ENCODE measurements around the gene DGKI. TPM values are rescaled to one million over a fixed set of nuclear protein-coding genes. Genes with fewer than 3 reads are reported as not detected.

DGKI gene
- total RNA-seq, 1 experiment from 2014 or later = 0.79 TPM

GRCh38 chr7:137893143-137893742 lies 46.5 kb upstream of the DGKI start:
- H3K27ac Mint-ChIP-seq = no peak overlapping the region
- peaks cover 65% of the 10 kb centered on the region for H3K36me3 Mint-ChIP-seq
- no peak overlapping the region for H3K4me3 Mint-ChIP-seq
- H3K4me1 Mint-ChIP-seq = peaks cover 6% of the 10 kb centered on the region
- DNase-seq (ENCODE audit: low spot score) (no peak), ATAC-seq (no peak)
- no peak for TF ChIP-seq CBFB (CRISPR knock-in tag; IDR thresholded peaks at IDR 0.05; ENCODE audit: low read depth)
- TF ChIP-seq, protein P1, sequence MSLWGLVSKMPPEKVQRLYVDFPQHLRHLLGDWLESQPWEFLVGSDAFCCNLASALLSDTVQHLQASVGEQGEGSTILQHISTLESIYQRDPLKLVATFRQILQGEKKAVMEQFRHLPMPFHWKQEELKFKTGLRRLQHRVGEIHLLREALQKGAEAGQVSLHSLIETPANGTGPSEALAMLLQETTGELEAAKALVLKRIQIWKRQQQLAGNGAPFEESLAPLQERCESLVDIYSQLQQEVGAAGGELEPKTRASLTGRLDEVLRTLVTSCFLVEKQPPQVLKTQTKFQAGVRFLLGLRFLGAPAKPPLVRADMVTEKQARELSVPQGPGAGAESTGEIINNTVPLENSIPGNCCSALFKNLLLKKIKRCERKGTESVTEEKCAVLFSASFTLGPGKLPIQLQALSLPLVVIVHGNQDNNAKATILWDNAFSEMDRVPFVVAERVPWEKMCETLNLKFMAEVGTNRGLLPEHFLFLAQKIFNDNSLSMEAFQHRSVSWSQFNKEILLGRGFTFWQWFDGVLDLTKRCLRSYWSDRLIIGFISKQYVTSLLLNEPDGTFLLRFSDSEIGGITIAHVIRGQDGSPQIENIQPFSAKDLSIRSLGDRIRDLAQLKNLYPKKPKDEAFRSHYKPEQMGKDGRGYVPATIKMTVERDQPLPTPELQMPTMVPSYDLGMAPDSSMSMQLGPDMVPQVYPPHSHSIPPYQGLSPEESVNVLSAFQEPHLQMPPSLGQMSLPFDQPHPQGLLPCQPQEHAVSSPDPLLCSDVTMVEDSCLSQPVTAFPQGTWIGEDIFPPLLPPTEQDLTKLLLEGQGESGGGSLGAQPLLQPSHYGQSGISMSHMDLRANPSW (CRISPR knock-in tag; conservative IDR thresholded peaks at IDR 0.05; ENCODE audit: low read depth) = no peak
- no peak for TF ChIP-seq TP53 (CRISPR knock-in tag; IDR thresholded peaks at IDR 0.05)
- TF ChIP-seq FOXJ3 (CRISPR knock-in tag; IDR thresholded peaks at IDR 0.05; ENCODE audit: borderline replicate concordance) = no peak
- no peak for TF ChIP-seq MXD4 (CRISPR knock-in tag; IDR thresholded peaks at IDR 0.05; ENCODE audit: borderline replicate concordance)
- no peak for TF ChIP-seq ERG (CRISPR knock-in tag; IDR thresholded peaks at IDR 0.05)
- no peak for TF ChIP-seq ZBTB43 (CRISPR knock-in tag; IDR thresholded peaks at IDR 0.05)
- no peak for TF ChIP-seq ZNF219 (CRISPR knock-in tag; IDR thresholded peaks at IDR 0.05; ENCODE audit: borderline replicate concordance)
- ChIA-PET CTCF (no interaction called here), POLR2A (no interaction called here)
- no peaks in the 10 kb centered on the region for H3K27me3 Mint-ChIP-seq (ENCODE audit: low read depth)
- peaks cover 12% of the 10 kb centered on the region for H3K9me3 Mint-ChIP-seq

GRCh38 chr7:137891016-137891655 lies 44.4 kb upstream of the DGKI start:
- no peak for ATAC-seq
- ChIA-PET POLR2A (no interaction called here), CTCF (interaction anchor here (0.9 kb wide), 1 partner anchor 906 kb away, joined by 3 read pairs; no protein-coding TSS in a partner anchor)
- TF ChIP-seq ZNF671 (CRISPR knock-in tag; IDR thresholded peaks at IDR 0.05) = no peak
- TF ChIP-seq NR2C2 (CRISPR knock-in tag; IDR thresholded peaks at IDR 0.05) = no peak
- TF ChIP-seq NR3C1 (CRISPR knock-in tag; conservative IDR thresholded peaks at IDR 0.05; ENCODE audit: low read depth) = no peak
- TF ChIP-seq, protein P2, sequence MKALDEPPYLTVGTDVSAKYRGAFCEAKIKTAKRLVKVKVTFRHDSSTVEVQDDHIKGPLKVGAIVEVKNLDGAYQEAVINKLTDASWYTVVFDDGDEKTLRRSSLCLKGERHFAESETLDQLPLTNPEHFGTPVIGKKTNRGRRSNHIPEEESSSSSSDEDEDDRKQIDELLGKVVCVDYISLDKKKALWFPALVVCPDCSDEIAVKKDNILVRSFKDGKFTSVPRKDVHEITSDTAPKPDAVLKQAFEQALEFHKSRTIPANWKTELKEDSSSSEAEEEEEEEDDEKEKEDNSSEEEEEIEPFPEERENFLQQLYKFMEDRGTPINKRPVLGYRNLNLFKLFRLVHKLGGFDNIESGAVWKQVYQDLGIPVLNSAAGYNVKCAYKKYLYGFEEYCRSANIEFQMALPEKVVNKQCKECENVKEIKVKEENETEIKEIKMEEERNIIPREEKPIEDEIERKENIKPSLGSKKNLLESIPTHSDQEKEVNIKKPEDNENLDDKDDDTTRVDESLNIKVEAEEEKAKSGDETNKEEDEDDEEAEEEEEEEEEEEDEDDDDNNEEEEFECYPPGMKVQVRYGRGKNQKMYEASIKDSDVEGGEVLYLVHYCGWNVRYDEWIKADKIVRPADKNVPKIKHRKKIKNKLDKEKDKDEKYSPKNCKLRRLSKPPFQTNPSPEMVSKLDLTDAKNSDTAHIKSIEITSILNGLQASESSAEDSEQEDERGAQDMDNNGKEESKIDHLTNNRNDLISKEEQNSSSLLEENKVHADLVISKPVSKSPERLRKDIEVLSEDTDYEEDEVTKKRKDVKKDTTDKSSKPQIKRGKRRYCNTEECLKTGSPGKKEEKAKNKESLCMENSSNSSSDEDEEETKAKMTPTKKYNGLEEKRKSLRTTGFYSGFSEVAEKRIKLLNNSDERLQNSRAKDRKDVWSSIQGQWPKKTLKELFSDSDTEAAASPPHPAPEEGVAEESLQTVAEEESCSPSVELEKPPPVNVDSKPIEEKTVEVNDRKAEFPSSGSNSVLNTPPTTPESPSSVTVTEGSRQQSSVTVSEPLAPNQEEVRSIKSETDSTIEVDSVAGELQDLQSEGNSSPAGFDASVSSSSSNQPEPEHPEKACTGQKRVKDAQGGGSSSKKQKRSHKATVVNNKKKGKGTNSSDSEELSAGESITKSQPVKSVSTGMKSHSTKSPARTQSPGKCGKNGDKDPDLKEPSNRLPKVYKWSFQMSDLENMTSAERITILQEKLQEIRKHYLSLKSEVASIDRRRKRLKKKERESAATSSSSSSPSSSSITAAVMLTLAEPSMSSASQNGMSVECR (CRISPR knock-in tag; IDR thresholded peaks at IDR 0.05; ENCODE audit: borderline replicate concordance) = no peak
- no peak for TF ChIP-seq NFE2L1 (CRISPR knock-in tag; IDR thresholded peaks at IDR 0.05)
- no peak for TF ChIP-seq JUN (CRISPR knock-in tag; IDR thresholded peaks at IDR 0.05)
- TF ChIP-seq ELF4 (CRISPR knock-in tag; IDR thresholded peaks at IDR 0.05; ENCODE audit: low read depth) = no peak
- TF ChIP-seq, protein P3, sequence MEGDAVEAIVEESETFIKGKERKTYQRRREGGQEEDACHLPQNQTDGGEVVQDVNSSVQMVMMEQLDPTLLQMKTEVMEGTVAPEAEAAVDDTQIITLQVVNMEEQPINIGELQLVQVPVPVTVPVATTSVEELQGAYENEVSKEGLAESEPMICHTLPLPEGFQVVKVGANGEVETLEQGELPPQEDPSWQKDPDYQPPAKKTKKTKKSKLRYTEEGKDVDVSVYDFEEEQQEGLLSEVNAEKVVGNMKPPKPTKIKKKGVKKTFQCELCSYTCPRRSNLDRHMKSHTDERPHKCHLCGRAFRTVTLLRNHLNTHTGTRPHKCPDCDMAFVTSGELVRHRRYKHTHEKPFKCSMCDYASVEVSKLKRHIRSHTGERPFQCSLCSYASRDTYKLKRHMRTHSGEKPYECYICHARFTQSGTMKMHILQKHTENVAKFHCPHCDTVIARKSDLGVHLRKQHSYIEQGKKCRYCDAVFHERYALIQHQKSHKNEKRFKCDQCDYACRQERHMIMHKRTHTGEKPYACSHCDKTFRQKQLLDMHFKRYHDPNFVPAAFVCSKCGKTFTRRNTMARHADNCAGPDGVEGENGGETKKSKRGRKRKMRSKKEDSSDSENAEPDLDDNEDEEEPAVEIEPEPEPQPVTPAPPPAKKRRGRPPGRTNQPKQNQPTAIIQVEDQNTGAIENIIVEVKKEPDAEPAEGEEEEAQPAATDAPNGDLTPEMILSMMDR (IDR thresholded peaks at IDR 0.05) = no peak
- no peaks in the 10 kb centered on the region for H3K27me3 Mint-ChIP-seq (ENCODE audit: low read depth)
- H3K4me1 Mint-ChIP-seq = peaks cover 14% of the 10 kb centered on the region
- peaks cover 12% of the 10 kb centered on the region for H3K9me3 Mint-ChIP-seq
- H3K4me3 Mint-ChIP-seq = no peak overlapping the region
- peaks cover 46% of the 10 kb centered on the region for H3K36me3 Mint-ChIP-seq
- no peak overlapping the region for H3K27ac Mint-ChIP-seq
- DNase-seq (ENCODE audit: low spot score) = no peak
